Uterus (tissue), 4 donors: ENCODE measurements around the gene NSG1. TPM values are rescaled to one million over a fixed set of nuclear protein-coding genes. Genes with fewer than 3 reads are reported as not detected.

Source experiments
- DNase-seq, 2 donors: peaks; one replicate each; pipeline ENCODE4 v3.0.0-alpha.2; 2019 to 2020
- H3K27ac ChIP-seq, 2 donors: fragments of 200-600 bp; sonication (generic); 1 replicate in 1 of 2; 2 replicates in 1 of 2; pipeline ENCODE4 v1.5.1; 2016 to 2018
- H3K27me3 ChIP-seq, 2 donors: fragments of 200-600 bp; sonication (generic); one replicate each; pipeline ENCODE4 v1.5.1; 2018 to 2019; ENCODE audit warnings: control low read depth in 1 of 2
- H3K36me3 ChIP-seq, 2 donors: fragments of 200-600 bp; sonication (generic); one replicate each; pipeline ENCODE4 v1.5.1; 2019; ENCODE audit warnings: control low read depth in 1 of 2
- H3K4me1 ChIP-seq, 2 donors: fragments of 200-600 bp; sonication (generic); one replicate each; pipeline ENCODE4 v1.5.1; 2018 to 2019; ENCODE audit warnings: control low read depth in 1 of 2
- H3K4me3 ChIP-seq, 2 donors: fragments of 200-600 bp; sonication (generic); 1 replicate in 1 of 2; 2 replicates in 1 of 2; pipeline ENCODE4 v1.5.1; 2018 to 2019; ENCODE audit warnings: mild to moderate bottlenecking in 1 of 2
- H3K9me3 ChIP-seq, 2 donors: fragments of 200-600 bp; sonication (generic); one replicate each; pipeline ENCODE4 v1.5.1; 2019; ENCODE audit warnings: control low read depth in 1 of 2
- POLR2A ChIP-seq, 2 donors: fragments of 450-650 bp; IDR thresholded peaks; one replicate each; pipeline ENCODE4 v1.6.1; 2016; ENCODE audit warnings: antibody characterized with exemption in 2 of 2, mild to moderate bottlenecking in 1 of 2, moderate library complexity in 1 of 2
- intact Hi-C: fragments of 100-400 bp; cut with DNase I; formaldehyde crosslinking; loops from one replicate; pipeline ENCODE4 v1.15.1; 2023; ENCODE audit warnings: low total_unique reads
- total RNA-seq, 4 donors: library from RNA; depleted of rRNA in 3 of 4; stranded (reverse); fragments of >200 nt in 3 of 4; gene quantifications; one replicate each; pipeline versions ENCODE4 v1.1.0 to v1.2.4, GENCODE V29; 2014 to 2023
- TF ChIP-seq, protein P1 (sequence below), 4 experiments: fragments of 200-600 bp in 2 of 4; fragments of 450-650 bp in 2 of 4; sonication (generic) in 2 of 4; IDR thresholded peaks; one replicate each; pipeline ENCODE4 v1.5.1; 2016 to 2019; ENCODE audit warnings: antibody characterized with exemption in 4 of 4, mild to moderate bottlenecking in 2 of 4, moderate library complexity in 1 of 4
- donor health status: DM: yes; HTN: yes; CAD: no.

The NSG1 gene
- total RNA-seq, 4 donors from 2014 or later: 3.6 to 11.2 (median 3.8) TPM; not detected in 1

- intact Hi-C loops: no loop called here
These were observed 56.9 kb downstream of the NSG1 start for GRCh38 chr4:4443821-4444220.

GRCh38 chr4:4446434-4446833, 59.5 kb downstream of the NSG1 start:
- H3K9me3 ChIP-seq: no peaks in the 10 kb centered on the region
- H3K27me3 ChIP-seq: no peaks in the 10 kb centered on the region
- no peaks in the 10 kb centered on the region for H3K4me1 ChIP-seq
- no peak for TF ChIP-seq POLR2A (IDR thresholded peaks at IDR 0.05)
- TF ChIP-seq, protein P1, sequence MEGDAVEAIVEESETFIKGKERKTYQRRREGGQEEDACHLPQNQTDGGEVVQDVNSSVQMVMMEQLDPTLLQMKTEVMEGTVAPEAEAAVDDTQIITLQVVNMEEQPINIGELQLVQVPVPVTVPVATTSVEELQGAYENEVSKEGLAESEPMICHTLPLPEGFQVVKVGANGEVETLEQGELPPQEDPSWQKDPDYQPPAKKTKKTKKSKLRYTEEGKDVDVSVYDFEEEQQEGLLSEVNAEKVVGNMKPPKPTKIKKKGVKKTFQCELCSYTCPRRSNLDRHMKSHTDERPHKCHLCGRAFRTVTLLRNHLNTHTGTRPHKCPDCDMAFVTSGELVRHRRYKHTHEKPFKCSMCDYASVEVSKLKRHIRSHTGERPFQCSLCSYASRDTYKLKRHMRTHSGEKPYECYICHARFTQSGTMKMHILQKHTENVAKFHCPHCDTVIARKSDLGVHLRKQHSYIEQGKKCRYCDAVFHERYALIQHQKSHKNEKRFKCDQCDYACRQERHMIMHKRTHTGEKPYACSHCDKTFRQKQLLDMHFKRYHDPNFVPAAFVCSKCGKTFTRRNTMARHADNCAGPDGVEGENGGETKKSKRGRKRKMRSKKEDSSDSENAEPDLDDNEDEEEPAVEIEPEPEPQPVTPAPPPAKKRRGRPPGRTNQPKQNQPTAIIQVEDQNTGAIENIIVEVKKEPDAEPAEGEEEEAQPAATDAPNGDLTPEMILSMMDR (IDR thresholded peaks at IDR 0.05): no peak
- intact Hi-C loops: no loop called here
- H3K4me3 ChIP-seq: no peak overlapping the region
- H3K27ac ChIP-seq: no peak overlapping the region
- no peaks in the 10 kb centered on the region for H3K36me3 ChIP-seq
- DNase-seq: no peak

More at GRCh38 chr4:4443821-4444220, 56.9 kb downstream of the NSG1 start:
- TF ChIP-seq, protein P1 (IDR thresholded peaks at IDR 0.05): no peak
- TF ChIP-seq POLR2A (IDR thresholded peaks at IDR 0.05): no peak
- no peak overlapping the region for H3K27ac ChIP-seq
- no peaks in the 10 kb centered on the region for H3K27me3 ChIP-seq
- no peak overlapping the region for H3K4me3 ChIP-seq
- no peaks in the 10 kb centered on the region for H3K36me3 ChIP-seq
- DNase-seq: no peak
- H3K4me1 ChIP-seq: no peaks in the 10 kb centered on the region
- no peaks in the 10 kb centered on the region for H3K9me3 ChIP-seq

GRCh38 chr4:4455210-4455865, 68.4 kb downstream of the NSG1 start:
- no peaks in the 10 kb centered on the region for H3K27me3 ChIP-seq
- H3K27ac ChIP-seq: no peak overlapping the region
- H3K4me3 ChIP-seq: no peak overlapping the region
- no peaks in the 10 kb centered on the region for H3K4me1 ChIP-seq
- DNase-seq: no peak
- TF ChIP-seq, protein P1 (IDR thresholded peaks at IDR 0.05): no peak
- no peak for TF ChIP-seq POLR2A (IDR thresholded peaks at IDR 0.05)
- intact Hi-C loops: no loop called here
- H3K9me3 ChIP-seq: no peaks in the 10 kb centered on the region
- H3K36me3 ChIP-seq: no peaks in the 10 kb centered on the region

GRCh38 chr4:4456351-4456750, 69.4 kb downstream of the NSG1 start:
- intact Hi-C loops: no loop called here
- no peak for DNase-seq
- no peak overlapping the region for H3K27ac ChIP-seq
- H3K4me3 ChIP-seq: no peak overlapping the region
- TF ChIP-seq POLR2A (IDR thresholded peaks at IDR 0.05): no peak
- TF ChIP-seq, protein P1 (IDR thresholded peaks at IDR 0.05): no peak
- no peaks in the 10 kb centered on the region for H3K36me3 ChIP-seq
- H3K9me3 ChIP-seq: no peaks in the 10 kb centered on the region
- H3K27me3 ChIP-seq: no peaks in the 10 kb centered on the region
- H3K4me1 ChIP-seq: no peaks in the 10 kb centered on the region

DNA sequence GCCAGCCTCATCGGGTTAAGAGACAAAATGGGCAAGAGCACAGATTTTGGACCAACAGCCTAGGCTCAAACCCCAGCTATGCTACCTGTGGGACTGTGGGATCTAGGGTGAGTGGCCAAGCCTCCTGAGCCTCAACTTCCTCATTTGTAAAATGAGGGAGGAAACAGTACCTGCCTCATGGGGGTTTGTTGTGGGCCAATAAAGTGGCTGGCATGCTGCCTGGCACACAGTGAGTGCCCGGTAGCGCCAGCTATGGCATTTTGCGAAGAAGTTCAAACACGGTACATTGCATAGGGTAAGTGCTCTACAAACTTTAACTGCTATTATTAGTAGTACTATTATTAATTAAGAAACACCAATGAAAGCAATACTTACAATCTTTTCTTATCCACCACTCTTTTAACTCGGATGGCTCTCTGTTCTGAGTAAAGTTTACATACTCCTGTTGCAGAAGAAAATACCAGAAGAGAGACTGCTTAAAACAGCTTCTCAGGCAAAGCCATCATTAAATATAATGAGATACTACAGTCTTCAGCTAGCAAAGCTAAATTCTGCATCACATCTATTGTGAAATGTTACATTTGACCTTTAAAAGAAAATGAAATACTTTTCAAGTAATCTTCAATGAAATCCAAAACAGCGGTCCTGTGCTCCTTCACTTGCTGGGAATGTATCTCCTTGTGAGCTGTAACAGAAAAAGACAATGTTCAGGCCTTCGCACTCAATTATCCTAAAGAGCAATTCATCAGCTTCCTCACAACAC, 70.1 kb downstream of the NSG1 start:
- no peak for TF ChIP-seq POLR2A (IDR thresholded peaks at IDR 0.05)
- TF ChIP-seq, protein P1 (IDR thresholded peaks at IDR 0.05): no peak
- H3K4me1 ChIP-seq: no peaks in the 10 kb centered on the region
- no peaks in the 10 kb centered on the region for H3K9me3 ChIP-seq
- H3K27ac ChIP-seq: no peak overlapping the region
- H3K4me3 ChIP-seq: no peak overlapping the region
- DNase-seq: no peak
- no peaks in the 10 kb centered on the region for H3K36me3 ChIP-seq
- intact Hi-C loops: no loop called here
- no peaks in the 10 kb centered on the region for H3K27me3 ChIP-seq
